Stimulated activated CD8-positive, alpha-beta memory T cell treated with anti-CD3 and anti-CD28 coated beads, Interleukin-15, amount 100 ng/mL, for 24 hours (primary cell): ENCODE results near the gene LAMA5.

Source experiments
- DNase-seq: peaks from one replicate; pipeline ENCODE4 v3.0.0-alpha.2; 2020; ENCODE audit warnings: low read depth

Gene LAMA5

GRCh38 chr20:62267543-62267942 is 99.6 kb downstream of the LAMA5 start:
- no peak for DNase-seq

GRCh38 chr20:62266851-62267250 is 100.3 kb downstream of the LAMA5 start:
- no peak for DNase-seq

- DNase-seq, result no peak
Observed at GRCh38 chr20:62266340-62266739, 100.8 kb downstream of the LAMA5 start.

- DNase-seq, result no peak
Observed at GRCh38 chr20:62265365-62265764, 101.7 kb downstream of the LAMA5 start.

GRCh38 chr20:62263396-62263795 is 103.7 kb downstream of the LAMA5 start:
- no peak for DNase-seq

GRCh38 chr20:62262064-62262463 is 105.0 kb downstream of the LAMA5 start:
- no peak for DNase-seq

GRCh38 chr20:62259294-62259565 is 107.9 kb downstream of the LAMA5 start:
- no peak for DNase-seq
